Liver (tissue), 9 donors: ENCODE results near the gene KL. TPM values are rescaled to one million over a fixed set of nuclear protein-coding genes. Genes with fewer than 3 reads are reported as not detected.

Source experiments
- DNase-seq: peaks from one replicate; pipeline ENCODE4 v3.0.0-alpha.2; 2017; ENCODE audit warnings: low spot score
- H3K27ac ChIP-seq, 2 donors: one replicate each; pipeline ENCODE4 v1.7.0; 2013; ENCODE audit warnings: inconsistent platforms in 2 of 2, low read length in 2 of 2, control low read depth in 1 of 2, low read depth in 1 of 2, mild to moderate bottlenecking in 1 of 2
- H3K27me3 ChIP-seq, 4 donors: one replicate each; pipeline versions ENCODE4 v1.6.1 to v1.7.0; 2013; ENCODE audit warnings: low read length in 3 of 4, inconsistent platforms in 1 of 4, mild to moderate bottlenecking in 1 of 4, moderate library complexity in 1 of 4; ENCODE audit not compliant: control insufficient read depth in 4 of 4, insufficient read depth in 4 of 4
- H3K36me3 ChIP-seq, 4 donors: one replicate each; pipeline versions ENCODE4 v1.6.1 to v1.7.0; 2013; ENCODE audit warnings: low read length in 3 of 4, mild to moderate bottlenecking in 3 of 4, low read depth in 1 of 4, moderate library complexity in 1 of 4; ENCODE audit not compliant: control insufficient read depth in 4 of 4, insufficient read depth in 3 of 4
- H3K4me1 ChIP-seq, 4 donors: one replicate each; pipeline versions ENCODE4 v1.6.1 to v1.7.0; 2013; ENCODE audit warnings: low read length in 3 of 4, mild to moderate bottlenecking in 3 of 4, moderate library complexity in 1 of 4; ENCODE audit not compliant: control insufficient read depth in 4 of 4, insufficient read depth in 4 of 4
- H3K4me3 ChIP-seq, 3 donors: one replicate each; pipeline versions ENCODE4 v1.6.1 to v1.7.0; 2013; ENCODE audit warnings: low read length in 3 of 3, control low read depth in 1 of 3, low read depth in 1 of 3, mild to moderate bottlenecking in 1 of 3
- H3K9ac ChIP-seq, 2 donors: one replicate each; pipeline ENCODE4 v1.7.0; 2013; ENCODE audit warnings: low read length in 2 of 2, mild to moderate bottlenecking in 2 of 2, moderate library complexity in 2 of 2, control low read depth in 1 of 2, low read depth in 1 of 2
- H3K9me3 ChIP-seq, 4 donors: one replicate each; pipeline versions ENCODE4 v1.6.1 to v1.7.0; 2013; ENCODE audit warnings: low read length in 3 of 4; ENCODE audit not compliant: control insufficient read depth in 4 of 4
- EGR1 ChIP-seq, 2 donors: IDR thresholded peaks; 2 replicates each; pipeline ENCODE4 v1.6.1; 2016 to 2018; ENCODE audit warnings: antibody characterized with exemption in 2 of 2, low read depth in 2 of 2
- FOXA1 ChIP-seq: IDR thresholded peaks from 2 replicates; pipeline ENCODE4 v1.6.1; 2016; ENCODE audit warnings: antibody characterized with exemption
- FOXA2 ChIP-seq: IDR thresholded peaks from 2 replicates; pipeline ENCODE4 v1.6.1; 2016; ENCODE audit warnings: antibody characterized with exemption
- GABPA ChIP-seq, 2 donors: IDR thresholded peaks in 1 of 2; conservative IDR thresholded peaks in 1 of 2; 2 replicates each; pipeline ENCODE4 v1.6.1; 2016; ENCODE audit warnings: antibody characterized with exemption in 2 of 2, mild to moderate bottlenecking in 1 of 2, moderate library complexity in 1 of 2
- HNF4G ChIP-seq: IDR thresholded peaks from 2 replicates; pipeline ENCODE4 v1.6.1; 2016; ENCODE audit warnings: antibody characterized with exemption
- JUND ChIP-seq, 2 donors: IDR thresholded peaks; 2 replicates each; pipeline ENCODE4 v1.6.1; 2016; ENCODE audit warnings: antibody characterized with exemption in 2 of 2
- NR2F2 ChIP-seq: IDR thresholded peaks from 2 replicates; pipeline ENCODE4 v1.6.1; 2016; ENCODE audit warnings: antibody characterized with exemption
- RXRA ChIP-seq, 2 donors: IDR thresholded peaks; 2 replicates each; pipeline ENCODE4 v1.6.1; 2017 to 2018; ENCODE audit warnings: antibody characterized with exemption in 2 of 2, mild to moderate bottlenecking in 1 of 2
- SP1 ChIP-seq: IDR thresholded peaks from 2 replicates; pipeline ENCODE4 v1.6.1; 2018; ENCODE audit warnings: antibody characterized with exemption, mild to moderate bottlenecking
- TAF1 ChIP-seq: conservative IDR thresholded peaks from 2 replicates; pipeline ENCODE4 v1.6.1; 2016; ENCODE audit warnings: antibody characterized with exemption, mild to moderate bottlenecking
- YY1 ChIP-seq: IDR thresholded peaks from 2 replicates; pipeline ENCODE4 v1.6.1; 2016; ENCODE audit warnings: antibody characterized with exemption, mild to moderate bottlenecking
- WGBS: extraction: QIAGEN DNeasy Blood & Tissue Kit; methylation state at CpG from one replicate; pipeline ENCODE4 v1.1.7; 2013; 5-methylcytosine and 5-hydroxymethylcytosine counted together
- polyA plus RNA-seq, 2 donors: library from polyadenylated mRNA; stranded (reverse) in 1 of 2; unstranded in 1 of 2; fragments of 200-250 nt in 1 of 2; fragments of >200 nt in 1 of 2; fragmentation: Nextera tagmentation in 1 of 2; extraction: Ambion mirVana in 1 of 2; gene quantifications; one replicate each; pipeline versions ENCODE4 v1.2.1 to v1.2.3, GENCODE V29; 2013 to 2015
- total RNA-seq, 2 donors: library from RNA; depleted of rRNA; stranded (reverse); fragments of >200 nt; gene quantifications; one replicate each; pipeline ENCODE4 v1.2.3, GENCODE V29; 2014
- TF ChIP-seq, protein P1 (sequence below): IDR thresholded peaks from 2 replicates; pipeline ENCODE4 v1.6.1; 2016; ENCODE audit warnings: antibody characterized with exemption
- TF ChIP-seq, protein P2 (sequence below): IDR thresholded peaks from 2 replicates; pipeline ENCODE4 v1.6.1; 2016; ENCODE audit warnings: antibody characterized with exemption, mild to moderate bottlenecking
- TF ChIP-seq, protein P3 (sequence below): fragments of 150-350 bp; IDR thresholded peaks from 2 replicates; pipeline ENCODE4 v1.5.1; 2017; ENCODE audit warnings: improper control_type of control experiment, low read depth, low read length; ENCODE audit not compliant: missing input control
- TF ChIP-seq, protein P4 (sequence below): IDR thresholded peaks from 2 replicates; pipeline ENCODE4 v1.6.1; 2016; ENCODE audit warnings: antibody characterized with exemption
- donor health status: healthy.
- donor health status: healthy.
- donor health status: healthy.
- donor health status: healthy.
- donor health status: healthy.

KL gene
- total and polyA plus RNA-seq, 4 donors = 0.13 to 0.92 (median 0.28) TPM

DNA sequence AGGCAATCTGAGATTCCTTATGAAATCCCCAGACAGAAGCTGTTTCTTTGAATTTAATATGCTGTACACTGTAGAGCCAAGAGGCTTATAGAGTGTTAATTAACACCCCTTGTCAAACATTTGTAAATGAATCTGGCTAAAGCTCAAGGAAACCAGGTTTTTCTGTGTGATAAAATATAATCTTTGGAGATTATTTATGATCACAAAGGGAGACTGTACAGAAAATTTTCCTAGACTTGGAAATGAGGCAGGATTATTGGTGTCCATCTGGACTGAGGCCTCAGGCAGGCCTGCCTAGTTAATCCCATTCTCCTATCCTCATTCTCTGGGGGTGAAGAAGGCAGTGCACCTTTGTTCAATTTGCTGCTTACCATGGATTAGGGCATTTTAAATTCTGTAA lies 17.8 kb downstream of the KL start:
- TF ChIP-seq TAF1 (no peak), FOXA2 (no peak), SP1 (no peak), FOXA1 (no peak), EGR1 (IDR thresholded peaks at IDR 0.05; ENCODE audit: low read depth in 2 of 2) (no peak), NR2F2 (no peak), GABPA (IDR thresholded peaks at IDR 0.05 in 1 of 2, conservative IDR thresholded peaks at IDR 0.05 in 1 of 2) (no peak)
- TF ChIP-seq, protein P1, sequence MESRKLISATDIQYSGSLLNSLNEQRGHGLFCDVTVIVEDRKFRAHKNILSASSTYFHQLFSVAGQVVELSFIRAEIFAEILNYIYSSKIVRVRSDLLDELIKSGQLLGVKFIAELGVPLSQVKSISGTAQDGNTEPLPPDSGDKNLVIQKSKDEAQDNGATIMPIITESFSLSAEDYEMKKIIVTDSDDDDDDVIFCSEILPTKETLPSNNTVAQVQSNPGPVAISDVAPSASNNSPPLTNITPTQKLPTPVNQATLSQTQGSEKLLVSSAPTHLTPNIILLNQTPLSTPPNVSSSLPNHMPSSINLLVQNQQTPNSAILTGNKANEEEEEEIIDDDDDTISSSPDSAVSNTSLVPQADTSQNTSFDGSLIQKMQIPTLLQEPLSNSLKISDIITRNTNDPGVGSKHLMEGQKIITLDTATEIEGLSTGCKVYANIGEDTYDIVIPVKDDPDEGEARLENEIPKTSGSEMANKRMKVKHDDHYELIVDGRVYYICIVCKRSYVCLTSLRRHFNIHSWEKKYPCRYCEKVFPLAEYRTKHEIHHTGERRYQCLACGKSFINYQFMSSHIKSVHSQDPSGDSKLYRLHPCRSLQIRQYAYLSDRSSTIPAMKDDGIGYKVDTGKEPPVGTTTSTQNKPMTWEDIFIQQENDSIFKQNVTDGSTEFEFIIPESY = no peak
- TF ChIP-seq, protein P2, sequence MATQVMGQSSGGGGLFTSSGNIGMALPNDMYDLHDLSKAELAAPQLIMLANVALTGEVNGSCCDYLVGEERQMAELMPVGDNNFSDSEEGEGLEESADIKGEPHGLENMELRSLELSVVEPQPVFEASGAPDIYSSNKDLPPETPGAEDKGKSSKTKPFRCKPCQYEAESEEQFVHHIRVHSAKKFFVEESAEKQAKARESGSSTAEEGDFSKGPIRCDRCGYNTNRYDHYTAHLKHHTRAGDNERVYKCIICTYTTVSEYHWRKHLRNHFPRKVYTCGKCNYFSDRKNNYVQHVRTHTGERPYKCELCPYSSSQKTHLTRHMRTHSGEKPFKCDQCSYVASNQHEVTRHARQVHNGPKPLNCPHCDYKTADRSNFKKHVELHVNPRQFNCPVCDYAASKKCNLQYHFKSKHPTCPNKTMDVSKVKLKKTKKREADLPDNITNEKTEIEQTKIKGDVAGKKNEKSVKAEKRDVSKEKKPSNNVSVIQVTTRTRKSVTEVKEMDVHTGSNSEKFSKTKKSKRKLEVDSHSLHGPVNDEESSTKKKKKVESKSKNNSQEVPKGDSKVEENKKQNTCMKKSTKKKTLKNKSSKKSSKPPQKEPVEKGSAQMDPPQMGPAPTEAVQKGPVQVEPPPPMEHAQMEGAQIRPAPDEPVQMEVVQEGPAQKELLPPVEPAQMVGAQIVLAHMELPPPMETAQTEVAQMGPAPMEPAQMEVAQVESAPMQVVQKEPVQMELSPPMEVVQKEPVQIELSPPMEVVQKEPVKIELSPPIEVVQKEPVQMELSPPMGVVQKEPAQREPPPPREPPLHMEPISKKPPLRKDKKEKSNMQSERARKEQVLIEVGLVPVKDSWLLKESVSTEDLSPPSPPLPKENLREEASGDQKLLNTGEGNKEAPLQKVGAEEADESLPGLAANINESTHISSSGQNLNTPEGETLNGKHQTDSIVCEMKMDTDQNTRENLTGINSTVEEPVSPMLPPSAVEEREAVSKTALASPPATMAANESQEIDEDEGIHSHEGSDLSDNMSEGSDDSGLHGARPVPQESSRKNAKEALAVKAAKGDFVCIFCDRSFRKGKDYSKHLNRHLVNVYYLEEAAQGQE = no peak
- TF ChIP-seq, protein P3, sequence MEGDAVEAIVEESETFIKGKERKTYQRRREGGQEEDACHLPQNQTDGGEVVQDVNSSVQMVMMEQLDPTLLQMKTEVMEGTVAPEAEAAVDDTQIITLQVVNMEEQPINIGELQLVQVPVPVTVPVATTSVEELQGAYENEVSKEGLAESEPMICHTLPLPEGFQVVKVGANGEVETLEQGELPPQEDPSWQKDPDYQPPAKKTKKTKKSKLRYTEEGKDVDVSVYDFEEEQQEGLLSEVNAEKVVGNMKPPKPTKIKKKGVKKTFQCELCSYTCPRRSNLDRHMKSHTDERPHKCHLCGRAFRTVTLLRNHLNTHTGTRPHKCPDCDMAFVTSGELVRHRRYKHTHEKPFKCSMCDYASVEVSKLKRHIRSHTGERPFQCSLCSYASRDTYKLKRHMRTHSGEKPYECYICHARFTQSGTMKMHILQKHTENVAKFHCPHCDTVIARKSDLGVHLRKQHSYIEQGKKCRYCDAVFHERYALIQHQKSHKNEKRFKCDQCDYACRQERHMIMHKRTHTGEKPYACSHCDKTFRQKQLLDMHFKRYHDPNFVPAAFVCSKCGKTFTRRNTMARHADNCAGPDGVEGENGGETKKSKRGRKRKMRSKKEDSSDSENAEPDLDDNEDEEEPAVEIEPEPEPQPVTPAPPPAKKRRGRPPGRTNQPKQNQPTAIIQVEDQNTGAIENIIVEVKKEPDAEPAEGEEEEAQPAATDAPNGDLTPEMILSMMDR = no peak
- H3K27ac ChIP-seq = no peak overlapping the region

DNA sequence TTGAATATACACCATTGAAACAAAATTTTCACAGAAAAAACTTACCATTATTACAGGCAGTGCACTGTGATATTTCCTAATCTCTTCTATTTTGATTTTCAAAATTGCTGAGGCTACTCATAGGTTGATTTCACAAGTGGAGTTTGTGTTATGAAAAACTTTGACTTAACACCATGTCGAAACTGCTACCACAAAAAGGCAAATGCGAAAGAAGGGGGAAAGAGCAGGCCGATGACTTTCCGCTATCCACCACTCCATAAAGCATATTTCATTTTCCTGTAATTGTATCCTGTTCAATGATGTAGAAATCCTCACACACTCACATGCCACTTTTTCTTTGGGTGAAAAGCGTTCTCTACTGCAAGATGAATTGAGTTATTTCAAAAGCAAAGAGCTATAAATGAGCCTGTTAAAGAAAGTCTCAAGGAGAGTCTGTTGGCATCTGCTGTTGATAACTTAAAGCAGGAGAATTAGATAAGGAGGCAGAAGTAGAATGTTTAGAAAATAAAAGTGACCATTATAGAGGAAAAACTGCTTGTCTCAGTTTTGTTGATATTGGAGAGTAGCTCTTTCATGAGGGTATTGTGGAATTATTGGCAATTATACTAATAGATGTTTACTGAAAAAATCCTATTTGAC lies 18.8 kb downstream of the KL start:
- no peak overlapping the region for H3K9ac ChIP-seq
- H3K4me1 ChIP-seq = no peaks in the 10 kb centered on the region
- H3K4me3 ChIP-seq = no peak overlapping the region
- no peak for DNase-seq
- H3K9me3 ChIP-seq = no peaks in the 10 kb centered on the region
- H3K36me3 ChIP-seq = no peaks in the 10 kb centered on the region
- WGBS = 93% methylated on average over 5 of the region's 5 CpGs
- H3K27me3 ChIP-seq = no peaks in the 10 kb centered on the region
- no peak overlapping the region for H3K27ac ChIP-seq
- no peak for TF ChIP-seq EGR1 (IDR thresholded peaks at IDR 0.05; ENCODE audit: low read depth in 2 of 2)
- TF ChIP-seq, protein P1 = no peak
- TF ChIP-seq, protein P3 = no peak
- TF ChIP-seq RXRA (IDR thresholded peaks at IDR 0.05) = no peak
- TF ChIP-seq, protein P2 = no peak
- TF ChIP-seq, protein P4, sequence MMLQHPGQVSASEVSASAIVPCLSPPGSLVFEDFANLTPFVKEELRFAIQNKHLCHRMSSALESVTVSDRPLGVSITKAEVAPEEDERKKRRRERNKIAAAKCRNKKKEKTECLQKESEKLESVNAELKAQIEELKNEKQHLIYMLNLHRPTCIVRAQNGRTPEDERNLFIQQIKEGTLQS = no peak
- TF ChIP-seq HNF4G = no peak
- TF ChIP-seq YY1 = no peak
- TF ChIP-seq GABPA (IDR thresholded peaks at IDR 0.05 in 1 of 2, conservative IDR thresholded peaks at IDR 0.05 in 1 of 2) = no peak
- no peak for TF ChIP-seq FOXA1
- TF ChIP-seq JUND (IDR thresholded peaks at IDR 0.05) = no peak
- no peak for TF ChIP-seq TAF1

More for the DNA sequence above, 17.8 kb downstream of the KL start:
- no peak for DNase-seq
- no peak overlapping the region for H3K9ac ChIP-seq
- H3K9me3 ChIP-seq = no peaks in the 10 kb centered on the region
- H3K36me3 ChIP-seq = no peaks in the 10 kb centered on the region
- no peak overlapping the region for H3K4me3 ChIP-seq
- H3K27me3 ChIP-seq = no peaks in the 10 kb centered on the region
- no peaks in the 10 kb centered on the region for H3K4me1 ChIP-seq
